Left lung (tissue), 10 donors: ENCODE results near the gene NHERF2. TPM values are rescaled to one million over a fixed set of nuclear protein-coding genes. Genes with fewer than 3 reads are reported as not detected.
A peak's percentile ranks its signal among the peaks of the same experiment; 100 is the strongest.

Source experiments
- ATAC-seq: fragments of 200-7000 bp; cut with Tn5 transposase; one replicate; pipeline ENCODE4 v1.9.1; 2020; ENCODE audit warnings: moderate library complexity
- DNase-seq, 4 donors: peaks; one replicate each; pipeline ENCODE4 v3.0.0-alpha.2; 2013 to 2020
- H3K27ac ChIP-seq, 2 donors: fragments of 200-600 bp; sonication (generic) in 1 of 2; one replicate each; pipeline versions ENCODE4 v1.5.0 to v1.8.0; 2020 to 2021
- H3K27me3 ChIP-seq, 2 donors: fragments of 200-600 bp; sonication (generic) in 1 of 2; one replicate each; pipeline versions ENCODE4 v1.5.0 to v1.8.0; 2020 to 2021
- H3K36me3 ChIP-seq, 2 donors: fragments of 200-600 bp; sonication (generic) in 1 of 2; one replicate each; pipeline versions ENCODE4 v1.5.0 to v1.8.0; 2020 to 2021
- H3K4me1 ChIP-seq, 2 donors: fragments of 200-600 bp; one replicate each; pipeline ENCODE4 v1.8.0; 2021
- H3K4me3 ChIP-seq, 2 donors: fragments of 200-600 bp; sonication (generic) in 1 of 2; one replicate each; pipeline versions ENCODE4 v1.5.0 to v1.8.0; 2020 to 2021; ENCODE audit warnings: mild to moderate bottlenecking in 1 of 2
- H3K9me3 ChIP-seq, 2 donors: fragments of 200-600 bp; sonication (generic) in 1 of 2; one replicate each; pipeline versions ENCODE4 v1.5.0 to v1.8.0; 2020 to 2021
- CTCF ChIP-seq, 2 donors: fragments of 200-600 bp; sonication (generic) in 1 of 2; IDR thresholded peaks; one replicate each; pipeline versions ENCODE4 v1.5.0 to v1.8.0; 2021; ENCODE audit warnings: antibody characterized with exemption in 2 of 2
- intact Hi-C, 2 donors: fragments of 100-400 bp; cut with DNase I; formaldehyde crosslinking; loops; one replicate each; pipeline versions ENCODE4 v1.11.2 to v1.14.2; 2022
- polyA plus RNA-seq, 6 donors: library from polyadenylated mRNA; unstranded; fragments of 120-200 nt; gene quantifications; one replicate each; pipeline ENCODE4 v1.2.1, GENCODE V29; 2013; ENCODE audit not compliant: insufficient read length in 6 of 6
- total RNA-seq, 2 donors: library from RNA; stranded (reverse); fragmentation: NEBNext Ultra II Directional; extraction: Animal tissue kit (Norgen Biotek cat#: 25700); gene quantifications; one replicate each; pipeline ENCODE4 v1.2.1, GENCODE V29; 2021
- donor health status: DM: no; HTN: yes; CAD: no.
- donor health status: DM: no; HTN: no; CAD: no.

NHERF2 gene
- total and polyA plus RNA-seq, 8 donors, result 68.1 to 349 (median 109) TPM

DNA sequence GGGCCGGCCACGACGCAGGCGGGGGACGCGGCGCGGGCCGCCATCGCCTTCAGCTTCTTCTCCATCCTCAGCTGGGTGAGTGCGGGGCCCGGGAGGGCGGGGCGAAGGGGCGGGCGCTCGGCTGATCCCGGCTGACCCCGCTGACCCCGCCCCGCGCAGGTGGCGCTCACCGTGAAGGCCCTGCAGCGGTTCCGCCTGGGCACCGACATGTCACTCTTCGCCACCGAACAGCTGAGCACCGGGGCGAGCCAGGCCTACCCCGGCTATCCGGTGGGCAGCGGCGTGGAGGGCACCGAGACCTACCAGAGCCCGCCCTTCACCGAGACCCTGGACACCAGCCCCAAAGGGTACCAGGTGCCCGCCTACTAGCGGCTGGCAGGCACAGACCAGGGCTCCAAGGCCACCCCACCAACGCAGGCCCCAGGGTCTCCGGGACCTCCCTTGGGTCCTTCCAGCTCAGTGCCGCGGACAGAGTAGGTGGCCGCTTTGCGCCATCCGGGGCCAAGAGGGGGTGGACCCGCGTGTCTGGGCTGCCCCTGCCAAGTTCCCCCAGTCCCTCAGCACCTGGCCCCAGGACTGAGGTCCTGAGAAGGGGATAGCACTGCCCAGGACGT is 33.9 kb upstream of the NHERF2 start:
- H3K4me1 ChIP-seq, result peaks cover 17 to 37% of the 10 kb centered on the region in 2 donors
- DNase-seq (no peak), ATAC-seq (no peak)
- peaks cover 29 to 41% of the 10 kb centered on the region in 2 donors for H3K27me3 ChIP-seq
- no peak for TF ChIP-seq CTCF (IDR thresholded peaks at IDR 0.05)
- intact Hi-C loops, result no loop called here
- peaks cover 0 to 10% of the 10 kb centered on the region in 2 donors for H3K36me3 ChIP-seq
- H3K9me3 ChIP-seq, result peaks cover 0 to 5% of the 10 kb centered on the region in 2 donors
- H3K4me3 ChIP-seq, result peak overlapping the region in 1 of 2 donors; percentile 46
- no peak overlapping the region for H3K27ac ChIP-seq

DNA sequence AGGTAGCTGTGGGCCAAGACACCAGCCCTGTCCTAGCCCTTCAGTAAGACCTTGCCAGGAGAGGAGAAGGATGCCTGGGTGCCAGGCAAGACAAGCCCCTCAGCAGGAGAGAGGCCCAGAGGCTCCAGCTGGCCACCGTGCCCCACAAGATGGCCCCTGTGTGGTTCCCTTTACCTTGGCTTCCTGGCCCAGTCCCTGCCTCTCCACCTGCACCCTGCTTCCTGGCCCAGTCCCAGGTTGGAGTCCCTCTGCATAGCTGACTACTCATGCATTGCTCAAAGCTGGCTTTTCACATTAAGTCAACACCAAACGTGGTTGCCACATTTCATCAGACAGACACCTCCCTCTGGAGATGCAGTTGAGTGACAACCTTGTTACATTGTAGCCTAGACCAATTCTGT is 33.0 kb upstream of the NHERF2 start:
- Histone ChIP-seq H3K4me3 (no peak overlapping the region), H3K27me3 (peaks cover 24 to 32% of the 10 kb centered on the region in 2 donors), H3K9me3 (peaks cover 0 to 5% of the 10 kb centered on the region in 2 donors), H3K4me1 (peaks cover 17 to 37% of the 10 kb centered on the region in 2 donors), H3K27ac (no peak overlapping the region), H3K36me3 (peaks cover 0 to 19% of the 10 kb centered on the region in 2 donors)
- no peak for DNase-seq
- TF ChIP-seq CTCF (IDR thresholded peaks at IDR 0.05), result no peak
- ATAC-seq, result no peak
- intact Hi-C loops, result no loop called here

- Histone ChIP-seq H3K4me1 (peaks cover 0 to 5% of the 10 kb centered on the region in 2 donors), H3K36me3 (peaks cover 0 to 59% of the 10 kb centered on the region in 2 donors), H3K4me3 (no peak overlapping the region), H3K27ac (no peak overlapping the region), H3K27me3 (no peaks in the 10 kb centered on the region), H3K9me3 (no peaks in the 10 kb centered on the region)
- no peak for TF ChIP-seq CTCF (IDR thresholded peaks at IDR 0.05)
- no peak for ATAC-seq
- no peak for DNase-seq
- intact Hi-C loops, result no loop called here
Observed at GRCh38 chr16:1997494-1998359, 29.0 kb upstream of the NHERF2 start.

GRCh38 chr16:1998360-1998835 is 28.3 kb upstream of the NHERF2 start:
- no peak for TF ChIP-seq CTCF (IDR thresholded peaks at IDR 0.05)
- no peak for ATAC-seq
- no peak for DNase-seq
- Histone ChIP-seq H3K4me3 (no peak overlapping the region), H3K36me3 (peaks cover 0 to 65% of the 10 kb centered on the region in 2 donors), H3K4me1 (peaks cover 0 to 2% of the 10 kb centered on the region in 2 donors), H3K27ac (no peak overlapping the region), H3K9me3 (no peaks in the 10 kb centered on the region), H3K27me3 (no peaks in the 10 kb centered on the region)
- intact Hi-C loops, result no loop called here
